GM18858 (cell line): ENCODE measurements around the gene ACTN1.

Source experiments
- ATAC-seq: cut with Tn5 transposase; IDR thresholded peaks from one replicate; pipeline ENCODE4 v1.9.1; 2021; ENCODE audit not compliant: unreplicated experiment

ACTN1 gene

GRCh38 chr14:68937471-68938270 is 41.4 kb downstream of the ACTN1 start:
- no peak for ATAC-seq

- ATAC-seq = no peak
Measured at GRCh38 chr14:68936980-68937379, 42.1 kb downstream of the ACTN1 start.

- ATAC-seq = no peak
Measured at GRCh38 chr14:68936476-68936875, 42.6 kb downstream of the ACTN1 start.

DNA sequence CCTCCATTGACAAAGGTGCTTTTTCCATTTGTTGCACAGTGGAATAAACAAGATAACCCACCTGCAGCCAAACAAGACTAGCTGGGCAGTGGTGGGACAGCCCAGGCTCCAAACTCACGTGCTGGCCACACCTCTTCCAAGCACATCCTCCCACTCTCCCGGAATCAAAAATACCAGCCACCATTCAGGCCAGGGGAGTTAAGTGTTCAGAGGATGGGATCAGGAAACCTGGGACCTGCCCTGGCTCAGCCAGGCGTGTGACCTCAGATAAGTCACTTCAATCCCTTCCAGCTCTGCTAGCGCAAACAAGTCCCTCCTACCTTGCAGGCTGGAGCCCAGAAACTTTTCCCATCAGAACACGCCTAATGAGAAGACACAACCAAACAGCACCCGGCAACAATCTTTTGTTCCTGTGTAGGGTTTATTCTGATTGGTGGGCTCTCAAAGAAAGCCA is 43.3 kb downstream of the ACTN1 start:
- no peak for ATAC-seq

DNA sequence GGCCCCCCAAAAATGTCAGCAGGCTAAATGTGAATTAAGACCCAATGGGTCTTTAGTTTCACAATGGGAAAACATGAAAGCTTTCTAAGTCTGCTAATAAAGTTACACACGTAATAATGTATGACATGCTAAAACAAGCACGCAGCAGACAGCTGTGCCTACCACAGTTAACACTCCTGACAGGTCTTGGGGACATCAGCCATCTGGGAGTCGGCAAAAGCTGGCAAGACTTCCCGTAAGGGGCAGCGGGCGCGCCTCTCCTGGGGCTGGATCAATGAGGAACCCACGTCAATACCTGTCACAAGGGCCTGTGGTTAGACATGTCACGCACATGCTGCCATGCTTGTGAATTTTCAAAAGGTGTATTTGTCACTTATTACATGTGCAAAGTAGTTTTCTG is 45.0 kb downstream of the ACTN1 start:
- ATAC-seq = no peak

- ATAC-seq = no peak
Measured at GRCh38 chr14:68932686-68933085, 46.4 kb downstream of the ACTN1 start.

DNA sequence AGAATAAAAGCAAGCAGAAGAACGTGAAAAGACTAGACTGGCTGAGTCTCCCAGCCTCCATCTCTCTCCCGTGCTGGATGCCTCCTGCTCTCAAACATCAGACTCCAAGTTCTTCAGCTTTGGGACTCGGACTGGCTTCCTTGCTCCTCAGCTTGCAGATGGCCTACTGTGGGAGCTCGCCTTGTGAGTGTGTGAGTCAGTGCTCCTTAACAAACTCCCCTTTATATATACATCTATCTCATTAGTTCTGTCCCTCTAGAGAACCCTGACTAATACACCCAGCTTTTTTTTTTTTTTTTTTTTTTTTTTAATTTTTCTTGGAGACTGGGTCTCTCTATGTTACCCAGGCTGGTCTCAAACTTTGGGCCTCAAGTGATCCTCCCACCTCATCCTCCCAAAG is 46.9 kb downstream of the ACTN1 start:
- ATAC-seq = no peak

GRCh38 chr14:68931474-68932051 is 47.5 kb downstream of the ACTN1 start:
- no peak for ATAC-seq

GRCh38 chr14:68931063-68931462 is 48.0 kb downstream of the ACTN1 start:
- ATAC-seq = no peak

GRCh38 chr14:68929623-68930307 is 49.3 kb downstream of the ACTN1 start:
- ATAC-seq = no peak

GRCh38 chr14:68928770-68929550 is 50.1 kb downstream of the ACTN1 start:
- ATAC-seq = no peak

- no peak for ATAC-seq
Measured at GRCh38 chr14:68927956-68928675, 51.0 kb downstream of the ACTN1 start.

DNA sequence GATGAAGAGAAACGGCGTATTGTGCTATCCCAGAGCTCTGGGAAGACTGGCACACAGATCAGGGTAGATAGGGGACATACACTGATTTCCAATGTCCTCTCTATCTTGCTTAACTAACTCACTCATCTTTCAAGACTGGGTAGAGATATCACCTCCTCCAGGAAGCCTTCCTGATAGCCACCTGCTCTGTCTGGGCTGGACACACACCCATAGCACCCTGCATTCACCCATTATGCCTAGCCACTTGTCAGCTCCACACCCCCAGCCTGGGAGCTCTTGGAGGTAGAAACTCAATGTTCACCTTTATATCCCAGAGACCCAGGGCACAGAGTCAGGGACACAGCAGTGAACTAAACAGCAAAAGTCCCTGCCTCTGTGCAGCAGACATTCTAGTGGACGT is 52.0 kb downstream of the ACTN1 start:
- no peak for ATAC-seq

GRCh38 chr14:68926236-68926635 is 52.9 kb downstream of the ACTN1 start:
- ATAC-seq = no peak

GRCh38 chr14:68925373-68925772 is 53.7 kb downstream of the ACTN1 start:
- ATAC-seq = no peak

DNA sequence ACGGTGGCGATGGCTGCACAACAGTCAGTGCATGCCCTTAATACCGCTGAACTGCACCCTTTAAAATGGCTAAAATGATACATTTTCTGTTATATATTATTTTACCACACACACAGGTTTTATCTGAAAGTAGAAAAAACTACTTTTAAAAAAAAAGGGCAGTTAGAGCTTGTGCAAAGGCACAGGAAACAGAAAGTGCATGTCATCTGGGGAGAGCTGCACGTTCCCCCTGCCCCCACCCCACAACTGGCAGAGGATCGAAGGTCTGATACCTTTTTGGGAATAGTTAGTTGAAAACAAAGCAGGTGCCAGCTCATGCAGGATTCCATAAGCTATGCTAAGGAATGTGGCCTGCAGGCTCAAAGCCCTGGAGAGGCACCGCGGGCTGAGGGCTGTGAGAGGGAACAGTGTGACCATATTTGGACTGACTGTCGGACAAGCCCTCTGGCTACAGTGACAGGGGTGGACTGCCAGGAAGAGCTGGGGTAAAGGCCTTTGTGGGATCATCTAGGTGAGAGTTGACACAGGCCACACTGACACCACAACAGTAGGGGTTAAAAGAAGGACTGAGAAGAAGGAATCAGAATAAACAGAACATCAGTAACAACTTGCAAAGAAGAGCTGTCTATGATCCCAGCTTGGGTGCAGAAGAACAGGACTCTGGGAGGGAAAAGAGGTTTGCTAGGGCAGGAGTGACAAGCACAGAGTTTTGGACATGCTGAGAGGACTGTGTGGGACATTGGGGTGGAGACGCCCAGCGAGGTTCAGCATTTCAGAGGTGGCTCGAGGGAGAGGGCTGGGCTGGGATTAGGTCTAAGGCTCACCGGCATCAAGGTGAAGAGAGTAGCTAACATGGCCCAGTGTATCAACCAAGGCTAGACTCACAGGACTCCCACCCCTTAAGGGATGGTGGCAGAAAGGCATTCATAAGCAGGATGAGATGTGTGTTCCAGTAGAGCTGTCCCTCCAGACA is 54.6 kb downstream of the ACTN1 start:
- ATAC-seq = no peak

DNA sequence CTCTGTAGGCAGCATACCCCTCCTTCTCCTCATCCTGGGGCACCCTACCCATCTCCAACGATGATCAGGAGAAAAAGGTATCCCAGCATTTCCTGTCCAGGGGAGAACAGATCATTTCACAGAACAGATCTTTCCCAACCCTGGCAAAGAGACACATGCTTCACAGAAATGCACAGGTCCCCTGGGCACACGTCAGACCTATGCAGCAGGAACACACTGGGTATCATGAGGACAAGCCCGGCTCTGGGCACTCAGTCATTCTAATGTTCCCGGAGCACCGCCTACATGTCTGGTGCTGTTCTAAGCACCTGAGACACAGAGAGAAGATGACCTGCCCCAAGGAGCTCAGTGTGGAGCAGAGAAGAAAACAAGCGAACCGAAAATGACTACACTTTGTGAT is 56.2 kb downstream of the ACTN1 start:
- ATAC-seq = no peak

DNA sequence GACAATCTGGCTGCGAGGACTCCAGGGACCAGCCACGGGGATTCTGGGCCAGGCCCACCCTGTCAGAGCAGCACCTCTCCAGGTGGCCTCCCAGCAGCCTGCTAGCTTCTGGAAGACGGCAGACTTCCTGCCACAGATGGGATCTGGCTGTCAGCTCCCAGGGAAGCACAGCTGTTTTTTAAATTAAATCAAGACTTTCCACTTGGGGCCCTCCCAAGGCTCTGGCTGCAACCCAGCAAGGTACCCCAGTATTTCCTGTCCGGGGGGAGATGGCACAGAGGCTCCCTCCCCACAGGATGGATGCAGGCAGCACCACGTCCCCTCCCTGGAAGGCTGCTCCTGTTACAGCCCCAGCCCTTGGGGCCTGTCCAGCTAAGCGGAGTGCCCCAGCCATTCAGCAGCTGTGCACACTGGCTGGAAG is 56.9 kb downstream of the ACTN1 start:
- no peak for ATAC-seq

- ATAC-seq = no peak
Measured at GRCh38 chr14:68921666-68922065, 57.4 kb downstream of the ACTN1 start.
